Esophagus muscularis mucosa (tissue), 4 donors: ENCODE results near the gene MXD3. TPM values are rescaled to one million over a fixed set of nuclear protein-coding genes. Genes with fewer than 3 reads are reported as not detected.

Source experiments
- DNase-seq: peaks from one replicate; pipeline ENCODE4 v3.0.0-alpha.2; 2017; ENCODE audit errors: extremely low spot score
- H3K27ac ChIP-seq, 4 donors: fragments of 200-600 bp; sonication (generic); replicated peaks in 1 of 4; 1 replicate in 3 of 4; 2 replicates in 1 of 4; pipeline ENCODE4 v1.5.1; 2016 to 2019; ENCODE audit warnings: mild to moderate bottlenecking in 1 of 4
- H3K27me3 ChIP-seq, 4 donors: fragments of 200-600 bp; sonication (generic); one replicate each; pipeline versions ENCODE4 v1.5.1 to v1.6.0; 2016 to 2019
- H3K36me3 ChIP-seq, 4 donors: fragments of 200-600 bp; sonication (generic); one replicate each; pipeline ENCODE4 v1.5.1; 2016 to 2019
- H3K4me1 ChIP-seq, 4 donors: fragments of 200-600 bp; sonication (generic); one replicate each; pipeline ENCODE4 v1.5.1; 2016 to 2019
- H3K4me3 ChIP-seq, 4 donors: fragments of 200-600 bp; sonication (generic); 1 replicate in 2 of 4; 2 replicates in 2 of 4; pipeline ENCODE4 v1.5.1; 2016 to 2019; ENCODE audit warnings: mild to moderate bottlenecking in 4 of 4, moderate library complexity in 1 of 4
- H3K9me3 ChIP-seq, 4 donors: fragments of 200-600 bp; sonication (generic); 1 replicate in 3 of 4; 2 replicates in 1 of 4; pipeline ENCODE4 v1.5.1; 2016 to 2019
- EP300 ChIP-seq: sonication (generic); formaldehyde crosslinking; IDR thresholded peaks from one replicate; pipeline ENCODE4 v1.6.1; 2017; ENCODE audit warnings: antibody characterized with exemption
- POLR2A ChIP-seq: fragments of 450-650 bp; IDR thresholded peaks from one replicate; pipeline ENCODE4 v1.6.1; 2017; ENCODE audit warnings: antibody characterized with exemption, moderate library complexity, mild to moderate bottlenecking, low read depth
- POLR2AphosphoS5 ChIP-seq, 2 donors: sonication (generic); formaldehyde crosslinking; IDR thresholded peaks; one replicate each; pipeline ENCODE4 v1.6.1; 2017; ENCODE audit warnings: antibody characterized with exemption in 2 of 2
- WGBS: methylation state at CpG from one replicate; pipeline ENCODE4 v1.1.5; 2018; 5-methylcytosine and 5-hydroxymethylcytosine counted together
- intact Hi-C: fragments of 100-400 bp; cut with DNase I; formaldehyde crosslinking; loops from one replicate; pipeline ENCODE4 v1.15.1; 2023
- total RNA-seq, 4 donors: library from RNA; depleted of rRNA; stranded (reverse); fragments of >200 nt; gene quantifications; one replicate each; pipeline versions ENCODE4 v1.1.0 to v1.2.1, GENCODE V29; 2016
- TF ChIP-seq, protein P1 (sequence below), 3 experiments: fragments of 200-600 bp in 2 of 3; fragments of 450-650 bp in 1 of 3; sonication (generic) in 2 of 3; IDR thresholded peaks; one replicate each; pipeline ENCODE4 v1.5.1; 2017 to 2019; ENCODE audit warnings: antibody characterized with exemption in 3 of 3, mild to moderate bottlenecking in 2 of 3, moderate library complexity in 1 of 3

MXD3 gene
- total RNA-seq, 4 donors from 2014 or later, result 2.5 to 11.2 (median 7.9) TPM

DNA sequence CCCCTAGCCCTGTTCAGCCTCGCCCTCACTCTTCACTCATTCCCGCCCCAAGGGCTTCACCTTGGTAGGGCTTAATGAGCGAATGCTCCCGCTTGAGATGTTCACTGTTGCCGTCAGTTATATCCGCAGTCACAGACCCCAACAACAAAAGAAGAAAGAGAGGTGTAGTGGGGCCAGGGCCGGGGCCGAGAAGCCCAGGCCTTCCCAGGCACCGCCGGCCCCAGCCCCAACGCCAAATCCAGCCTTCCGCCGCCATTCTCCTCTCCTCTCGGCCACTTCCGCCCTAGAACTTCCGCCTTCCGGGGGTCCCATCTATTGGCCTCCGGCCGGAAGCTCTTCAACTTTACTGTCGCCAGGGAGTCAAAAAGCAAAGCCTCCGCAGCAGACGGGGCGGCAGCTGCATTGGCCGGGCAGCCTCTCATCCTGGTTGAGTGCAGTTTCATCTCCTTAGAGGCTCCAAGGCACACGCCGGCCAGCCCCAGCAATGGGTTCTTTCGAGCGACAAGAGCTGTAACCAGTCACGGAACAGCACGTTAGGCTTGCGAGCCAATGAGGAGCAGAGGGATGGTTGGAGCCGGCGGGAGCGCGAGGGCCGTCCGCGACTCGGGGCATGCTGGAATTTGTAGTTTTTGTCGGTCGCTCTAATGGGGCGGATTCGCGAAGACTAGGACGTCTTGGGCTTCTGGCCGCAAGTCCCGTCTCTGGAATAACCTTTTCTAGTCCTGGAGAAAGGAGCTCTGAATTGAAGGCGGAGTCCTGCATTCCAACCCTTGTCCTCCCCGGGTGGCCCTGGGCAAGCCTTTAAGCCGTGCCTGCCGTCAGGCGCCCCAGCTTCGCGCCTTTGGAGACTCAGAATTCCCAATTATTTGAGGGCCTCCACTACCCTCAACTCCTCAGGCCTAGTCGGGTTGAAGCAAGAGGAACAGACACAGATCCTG, 40.0 kb upstream of the MXD3 start, which contains the start of gene LMAN2:
Gene LMAN2 (minus strand): TSS at position 277 of the 938 bp plus-strand sequence. CDS start 21 bp downstream, at position 256.
- 8% methylated on average over 32 of the region's 55 CpGs for WGBS
- Histone ChIP-seq H3K27me3 (no peaks in the 10 kb centered on the region), H3K9me3 (no peaks in the 10 kb centered on the region), H3K4me1 (peaks cover 17 to 53% (median 48%) of the 10 kb centered on the region in 4 donors), H3K36me3 (peaks cover 0 to 26% (median 14%) of the 10 kb centered on the region in 4 donors), H3K4me3 (peak within 1 kb of the TSS; percentile 83 to 99 (median 92)), H3K27ac (peak within 1 kb of the TSS; percentile 87 to 92 (median 91))
- TF ChIP-seq, protein P1, sequence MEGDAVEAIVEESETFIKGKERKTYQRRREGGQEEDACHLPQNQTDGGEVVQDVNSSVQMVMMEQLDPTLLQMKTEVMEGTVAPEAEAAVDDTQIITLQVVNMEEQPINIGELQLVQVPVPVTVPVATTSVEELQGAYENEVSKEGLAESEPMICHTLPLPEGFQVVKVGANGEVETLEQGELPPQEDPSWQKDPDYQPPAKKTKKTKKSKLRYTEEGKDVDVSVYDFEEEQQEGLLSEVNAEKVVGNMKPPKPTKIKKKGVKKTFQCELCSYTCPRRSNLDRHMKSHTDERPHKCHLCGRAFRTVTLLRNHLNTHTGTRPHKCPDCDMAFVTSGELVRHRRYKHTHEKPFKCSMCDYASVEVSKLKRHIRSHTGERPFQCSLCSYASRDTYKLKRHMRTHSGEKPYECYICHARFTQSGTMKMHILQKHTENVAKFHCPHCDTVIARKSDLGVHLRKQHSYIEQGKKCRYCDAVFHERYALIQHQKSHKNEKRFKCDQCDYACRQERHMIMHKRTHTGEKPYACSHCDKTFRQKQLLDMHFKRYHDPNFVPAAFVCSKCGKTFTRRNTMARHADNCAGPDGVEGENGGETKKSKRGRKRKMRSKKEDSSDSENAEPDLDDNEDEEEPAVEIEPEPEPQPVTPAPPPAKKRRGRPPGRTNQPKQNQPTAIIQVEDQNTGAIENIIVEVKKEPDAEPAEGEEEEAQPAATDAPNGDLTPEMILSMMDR (IDR thresholded peaks at IDR 0.05), result peak in 1 of 3 experiments; percentile 14
- TF ChIP-seq POLR2AphosphoS5 (IDR thresholded peaks at IDR 0.05) (peak; percentile 61 to 82), POLR2A (peak; percentile 66), EP300 (no peak)
- DNase-seq, result peak; percentile 98
- intact Hi-C loops, result loop anchor here (5.0 kb wide), 1 partner anchor 34 kb away; no protein-coding TSS in a partner anchor

DNA sequence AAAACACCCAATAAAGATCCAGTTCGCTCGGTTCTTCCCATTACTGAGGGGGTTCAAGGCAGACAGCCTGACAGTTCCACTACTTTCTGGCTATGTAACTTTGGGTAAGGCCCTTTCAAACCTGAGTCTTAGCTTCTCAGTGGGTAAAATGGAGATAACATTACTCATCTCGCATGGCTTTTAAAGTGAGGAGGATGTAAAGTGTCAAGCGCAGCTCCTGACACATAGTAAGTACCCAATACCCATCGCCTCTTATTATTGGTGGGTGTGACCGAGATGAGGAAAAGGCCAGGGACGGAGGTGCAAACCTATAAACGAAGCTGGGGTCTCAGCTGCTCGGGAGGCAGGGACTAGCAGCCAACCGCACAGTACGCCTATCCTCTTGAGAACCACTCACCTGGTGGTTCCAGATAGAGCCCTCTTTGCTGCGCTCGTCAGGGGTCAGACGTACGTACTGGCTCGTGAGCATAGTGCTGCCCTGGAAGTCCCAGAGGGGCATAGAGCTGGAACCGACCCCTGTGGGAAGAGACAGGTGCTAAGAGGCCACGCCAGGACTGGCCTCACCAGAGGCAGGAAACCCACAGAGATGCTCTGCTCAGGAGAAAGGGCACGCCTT, 39.2 kb upstream of the MXD3 start:
- intact Hi-C loops, result loop anchor here (5.0 kb wide), 1 partner anchor 34 kb away; no protein-coding TSS in a partner anchor
- WGBS, result 36% methylated on average over 9 of the region's 19 CpGs
- Histone ChIP-seq H3K27me3 (no peaks in the 10 kb centered on the region), H3K36me3 (peaks cover 0 to 31% (median 16%) of the 10 kb centered on the region in 4 donors), H3K27ac (peak overlapping the region; percentile 87 to 92 (median 91)), H3K9me3 (no peaks in the 10 kb centered on the region), H3K4me1 (peaks cover 17 to 56% (median 52%) of the 10 kb centered on the region in 4 donors), H3K4me3 (peak overlapping the region; percentile 83 to 99 (median 92))
- no peak for DNase-seq
- TF ChIP-seq POLR2A, result no peak
- TF ChIP-seq EP300, result no peak
- TF ChIP-seq, protein P1 (IDR thresholded peaks at IDR 0.05), result no peak
- no peak for TF ChIP-seq POLR2AphosphoS5 (IDR thresholded peaks at IDR 0.05)

DNA sequence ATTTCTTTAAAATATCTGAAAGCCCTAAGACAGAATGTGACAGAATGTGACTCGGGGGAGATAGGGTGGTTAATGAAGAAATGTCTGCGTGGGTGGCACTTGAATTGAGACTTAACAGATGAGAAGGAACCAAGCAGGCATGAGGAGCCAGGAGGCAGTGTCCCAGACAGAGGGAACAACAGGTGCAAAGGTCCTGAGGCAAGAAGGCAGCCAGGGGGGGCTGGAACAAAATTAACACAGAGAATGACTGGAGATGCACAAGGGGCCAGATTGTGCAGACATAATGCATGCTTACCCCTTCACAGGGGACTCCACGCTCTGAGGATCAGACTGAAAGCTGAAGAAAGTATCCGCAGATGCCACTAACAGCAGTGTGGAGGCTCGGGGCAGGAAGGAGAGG, 38.1 kb upstream of the MXD3 start:
- Histone ChIP-seq H3K4me3 (peak overlapping the region in 1 of 4 donors; percentile 83), H3K27ac (no peak overlapping the region), H3K27me3 (no peaks in the 10 kb centered on the region), H3K4me1 (peaks cover 17 to 58% (median 53%) of the 10 kb centered on the region in 4 donors), H3K9me3 (no peaks in the 10 kb centered on the region), H3K36me3 (peaks cover 0 to 32% (median 17%) of the 10 kb centered on the region in 4 donors)
- DNase-seq, result no peak
- TF ChIP-seq POLR2A (no peak), POLR2AphosphoS5 (IDR thresholded peaks at IDR 0.05) (no peak), EP300 (no peak)
- TF ChIP-seq, protein P1 (IDR thresholded peaks at IDR 0.05), result no peak
- 81% methylated on average over 5 of the region's 5 CpGs for WGBS
- intact Hi-C loops, result loop anchor here (5.0 kb wide), 1 partner anchor 32 kb away; no protein-coding TSS in a partner anchor

DNA sequence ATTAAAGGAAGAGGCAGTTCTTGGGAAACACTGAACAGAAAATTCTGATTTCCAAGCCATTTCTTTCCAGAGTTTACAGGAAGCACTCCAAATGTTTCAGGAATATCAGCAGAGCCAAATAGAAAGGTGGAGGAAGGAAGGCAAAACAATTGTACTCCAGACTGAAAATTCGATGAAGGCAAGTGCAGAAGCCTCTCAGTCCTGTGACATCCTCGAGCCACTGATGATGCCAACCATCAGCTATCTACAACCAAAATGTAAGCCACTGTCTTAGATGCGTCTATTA, 37.6 kb upstream of the MXD3 start:
- no peaks in the 10 kb centered on the region for H3K9me3 ChIP-seq
- WGBS, result 66% methylated on average over 3 of the region's 3 CpGs
- H3K4me3 ChIP-seq, result no peak overlapping the region
- H3K27ac ChIP-seq, result no peak overlapping the region
- H3K27me3 ChIP-seq, result no peaks in the 10 kb centered on the region
- no peak for TF ChIP-seq POLR2AphosphoS5 (IDR thresholded peaks at IDR 0.05)
- TF ChIP-seq EP300, result no peak
- TF ChIP-seq, protein P1 (IDR thresholded peaks at IDR 0.05), result no peak
- no peak for TF ChIP-seq POLR2A
- H3K4me1 ChIP-seq, result peaks cover 17 to 58% (median 53%) of the 10 kb centered on the region in 4 donors
- no peak for DNase-seq
- intact Hi-C loops, result no loop called here
- peaks cover 0 to 34% (median 20%) of the 10 kb centered on the region in 4 donors for H3K36me3 ChIP-seq
